Stimulated activated CD4-positive, alpha-beta T cell treated with anti-CD3 and anti-CD28 coated beads, Interleukin-4, amount 100 ng/mL, for 24 hours (primary cell): Measurements from ENCODE around the gene ASIC2.

Source experiments
- DNase-seq: peaks from one replicate; pipeline ENCODE4 v3.0.0-alpha.2; 2020

Gene ASIC2

DNA sequence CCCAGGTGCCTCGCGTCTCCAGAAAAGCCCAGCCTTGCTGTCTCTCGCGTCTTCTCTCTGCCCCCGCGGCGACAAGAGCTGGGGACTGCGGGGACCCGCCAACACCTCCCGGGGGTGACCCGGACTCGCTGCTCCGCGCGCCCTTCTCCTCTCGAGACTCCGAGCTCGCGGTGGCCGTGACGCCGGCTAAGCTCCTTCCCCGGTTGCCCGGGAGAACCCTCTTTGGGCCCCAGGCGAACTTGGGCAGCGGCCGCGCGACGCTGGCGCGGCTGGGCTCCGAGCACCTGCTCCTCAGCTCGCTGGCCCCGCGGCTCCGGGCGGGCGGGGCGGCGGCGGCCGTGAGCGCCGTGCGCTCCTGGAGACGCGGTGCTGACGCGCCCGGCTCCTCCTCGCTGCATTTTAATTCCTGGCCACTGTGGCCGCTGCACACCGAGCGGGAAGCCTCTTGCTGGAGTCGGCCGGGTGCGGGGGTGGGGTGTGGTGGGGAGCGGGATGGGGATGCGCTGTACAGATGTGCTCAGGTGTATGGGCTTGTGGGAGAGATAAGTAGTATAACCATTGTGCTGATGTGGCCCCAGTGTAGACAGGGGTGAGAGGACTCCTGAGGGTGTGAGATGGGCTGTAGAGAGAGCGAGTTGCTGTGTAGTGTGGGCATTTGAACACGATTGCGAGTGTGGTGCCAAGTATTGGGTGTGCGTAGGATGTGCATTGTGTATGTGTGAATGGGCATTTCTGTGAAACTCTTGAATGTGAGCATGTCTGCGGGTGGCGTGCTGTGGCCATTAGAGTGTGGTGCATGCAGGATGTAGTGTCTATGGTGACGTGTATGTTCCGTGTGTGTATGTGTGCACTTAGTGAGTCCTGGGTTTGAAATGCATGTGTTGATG is at the start of gene ASIC2:
TSS of gene ASIC2 (minus strand) at position 315 of the 887 bp plus-strand sequence.
- DNase-seq = no peak

- DNase-seq = no peak
These were observed 48.9 kb upstream of the ASIC2 start for GRCh38 chr17:33342025-33342424.

GRCh38 chr17:33338242-33338641 is 45.1 kb upstream of the ASIC2 start:
- DNase-seq = no peak

- no peak for DNase-seq
These were observed 42.5 kb upstream of the ASIC2 start for GRCh38 chr17:33335491-33336173.

- no peak for DNase-seq
These were observed 41.6 kb upstream of the ASIC2 start for GRCh38 chr17:33334703-33335102.

GRCh38 chr17:33330877-33331276 is 37.8 kb upstream of the ASIC2 start:
- DNase-seq = no peak

- DNase-seq = no peak
These were observed 35.0 kb upstream of the ASIC2 start for GRCh38 chr17:33328129-33328528.

GRCh38 chr17:33324736-33325135 is 31.6 kb upstream of the ASIC2 start:
- DNase-seq = no peak

DNA sequence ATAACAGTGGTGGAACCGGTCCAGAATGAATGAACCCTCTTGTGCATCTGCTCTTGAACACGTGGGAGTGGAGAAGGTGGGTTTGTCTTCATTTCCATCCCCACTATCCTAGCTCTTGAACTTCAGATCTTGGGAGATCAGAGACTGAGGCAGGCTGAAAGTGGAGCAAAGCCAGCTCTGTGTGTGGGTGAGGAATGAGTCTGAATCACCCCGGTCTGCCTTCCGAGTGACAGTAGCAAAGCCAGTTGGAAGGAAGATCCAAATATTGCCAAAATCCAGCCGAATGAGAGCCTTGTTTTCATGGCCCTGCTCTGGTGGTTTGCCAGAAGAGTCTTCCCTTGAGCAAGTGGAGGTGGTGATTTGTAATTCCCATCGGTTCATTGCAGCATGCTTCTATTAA is 29.0 kb upstream of the ASIC2 start:
- DNase-seq = no peak

DNA sequence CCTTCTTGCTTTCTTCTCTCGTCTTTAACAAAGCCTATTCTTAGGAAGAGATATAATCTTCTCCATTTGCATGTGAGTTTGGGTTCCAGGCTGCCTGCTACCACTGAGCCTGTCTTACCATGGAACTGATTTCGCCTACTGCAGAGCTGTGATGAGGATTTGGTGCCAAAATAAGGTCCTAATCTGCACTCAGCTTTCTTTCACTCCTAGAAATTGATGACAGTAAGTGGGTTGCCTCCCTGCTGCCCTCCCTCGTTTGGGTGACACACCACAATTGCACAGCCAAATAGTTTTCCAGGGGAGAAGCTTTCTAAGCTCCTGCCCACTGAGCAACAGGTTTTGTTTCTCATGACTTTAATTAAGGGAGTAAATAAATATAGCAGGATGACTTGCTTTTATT is 25.1 kb upstream of the ASIC2 start:
- no peak for DNase-seq

DNA sequence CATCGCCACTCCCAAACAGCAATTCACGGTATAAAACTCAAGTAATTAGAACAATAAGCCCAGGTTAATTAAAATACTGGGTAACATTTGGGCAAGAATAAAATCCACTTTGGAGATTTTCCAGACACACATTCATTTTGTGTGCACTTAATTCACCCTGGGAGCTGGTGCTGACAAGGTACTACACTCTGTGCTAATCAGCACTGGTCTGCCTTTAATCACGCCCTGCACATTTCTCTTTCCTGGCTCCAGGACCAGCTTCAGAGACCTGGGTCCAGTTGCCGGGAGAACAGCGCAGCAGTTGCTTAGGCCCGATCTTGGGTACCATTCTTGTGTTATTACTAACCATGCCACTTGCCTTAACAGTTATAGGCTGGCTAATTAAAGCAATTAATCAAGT is 23.7 kb upstream of the ASIC2 start:
- no peak for DNase-seq

DNA sequence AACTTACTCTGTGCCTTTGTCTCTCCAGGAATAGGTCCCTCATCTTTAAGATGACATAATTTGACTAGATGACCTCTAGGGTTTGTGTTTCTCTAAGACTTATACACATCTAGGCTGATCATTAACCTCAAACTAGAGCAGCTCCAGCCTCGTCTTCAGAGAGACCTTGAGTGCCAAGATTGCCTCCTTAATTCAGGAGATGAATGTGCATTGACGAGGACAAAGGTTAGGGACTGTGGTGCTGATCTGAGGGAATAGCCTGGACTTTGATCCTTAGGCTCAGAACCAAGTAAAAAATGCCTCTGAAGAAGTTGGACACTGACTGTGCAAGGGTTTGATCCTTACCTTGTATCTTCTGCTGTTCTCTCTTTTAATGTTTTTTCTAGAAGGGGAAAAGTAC is 17.2 kb upstream of the ASIC2 start:
- no peak for DNase-seq

- DNase-seq = no peak
These were observed 10.2 kb upstream of the ASIC2 start for GRCh38 chr17:33303254-33303653.

- DNase-seq = no peak
These were observed 9.3 kb upstream of the ASIC2 start for GRCh38 chr17:33302394-33302793.

GRCh38 chr17:33300241-33300640 is 7.1 kb upstream of the ASIC2 start:
- no peak for DNase-seq

DNA sequence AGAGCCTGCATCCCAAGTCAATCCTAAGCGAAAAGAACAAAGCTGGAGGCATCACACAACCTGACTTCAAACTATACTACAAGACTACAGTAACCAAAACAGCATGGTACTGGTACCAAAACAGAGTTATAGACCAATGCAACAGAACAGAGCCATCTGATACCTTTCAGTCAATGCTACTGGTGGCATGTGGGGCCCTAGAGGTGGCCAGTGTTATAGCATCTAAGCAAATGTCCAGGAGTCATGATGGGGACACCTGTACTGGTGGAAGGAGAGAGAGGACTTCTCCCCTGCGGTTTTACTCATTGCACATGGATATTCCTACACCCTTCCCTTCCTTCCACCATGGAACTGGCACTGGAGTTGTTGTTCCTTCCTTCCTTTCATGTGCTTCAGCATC is 6.0 kb upstream of the ASIC2 start:
- no peak for DNase-seq

- no peak for DNase-seq
These were observed 4.5 kb upstream of the ASIC2 start for GRCh38 chr17:33297643-33298042.

DNA sequence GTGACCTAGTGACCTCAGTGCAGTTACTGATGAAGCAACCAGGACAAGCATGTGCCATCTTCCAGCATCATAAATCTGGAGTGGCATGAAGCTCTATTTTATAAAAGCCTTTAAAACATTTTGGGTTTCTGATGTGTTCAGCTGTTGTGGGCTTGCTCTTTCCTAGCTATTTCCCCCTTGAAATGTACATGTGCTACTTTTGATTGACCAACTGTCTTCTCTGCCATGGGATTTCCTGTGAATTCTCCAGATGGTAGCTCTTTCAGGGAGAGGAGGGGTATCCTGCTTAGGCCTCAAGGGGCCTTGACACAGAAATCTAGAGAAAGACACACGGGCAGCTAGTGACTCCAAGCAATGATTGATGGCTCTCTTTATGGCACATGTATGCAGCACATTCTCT is 1.9 kb upstream of the ASIC2 start:
- DNase-seq = no peak

DNA sequence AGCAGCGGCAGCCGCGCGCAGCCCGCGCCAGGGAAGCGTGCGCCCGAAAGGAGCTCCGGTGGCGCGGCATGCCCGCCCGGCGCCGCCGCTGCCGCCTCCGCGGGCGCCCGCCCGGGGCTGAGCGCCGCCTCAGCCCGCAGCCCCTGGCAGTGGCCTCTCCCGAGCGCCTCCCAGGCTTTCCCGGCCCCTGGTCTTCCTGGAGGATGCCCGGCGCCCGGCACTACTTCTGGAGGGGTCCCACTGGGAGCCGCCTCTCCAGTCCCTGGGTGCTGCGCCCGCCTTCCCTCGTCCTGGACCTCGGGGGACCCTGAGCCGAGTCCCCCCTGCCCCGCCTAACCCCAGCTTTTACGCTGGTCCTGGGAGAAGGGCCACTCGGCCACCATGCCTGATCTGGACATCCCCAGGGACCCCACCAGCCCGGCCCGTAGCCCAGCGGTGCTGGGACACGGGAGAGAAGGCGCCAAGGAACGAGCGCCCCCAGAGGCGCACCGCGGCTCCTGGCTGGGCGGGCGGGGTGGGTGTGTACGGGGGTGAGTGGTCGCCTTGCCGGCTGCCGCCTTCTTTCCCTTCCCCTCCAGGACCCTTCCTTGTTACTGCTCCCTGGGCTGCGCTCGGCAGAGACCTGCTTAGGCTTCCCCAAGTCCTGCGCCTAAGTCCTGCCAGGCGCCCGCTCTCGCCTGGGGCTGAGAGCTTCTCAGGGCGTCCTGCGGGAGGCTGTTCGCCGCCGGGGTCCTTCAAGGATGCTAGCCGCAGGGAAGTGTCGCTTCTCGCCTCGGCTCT is 704 bp downstream of the ASIC2 start:
- no peak for DNase-seq

DNA sequence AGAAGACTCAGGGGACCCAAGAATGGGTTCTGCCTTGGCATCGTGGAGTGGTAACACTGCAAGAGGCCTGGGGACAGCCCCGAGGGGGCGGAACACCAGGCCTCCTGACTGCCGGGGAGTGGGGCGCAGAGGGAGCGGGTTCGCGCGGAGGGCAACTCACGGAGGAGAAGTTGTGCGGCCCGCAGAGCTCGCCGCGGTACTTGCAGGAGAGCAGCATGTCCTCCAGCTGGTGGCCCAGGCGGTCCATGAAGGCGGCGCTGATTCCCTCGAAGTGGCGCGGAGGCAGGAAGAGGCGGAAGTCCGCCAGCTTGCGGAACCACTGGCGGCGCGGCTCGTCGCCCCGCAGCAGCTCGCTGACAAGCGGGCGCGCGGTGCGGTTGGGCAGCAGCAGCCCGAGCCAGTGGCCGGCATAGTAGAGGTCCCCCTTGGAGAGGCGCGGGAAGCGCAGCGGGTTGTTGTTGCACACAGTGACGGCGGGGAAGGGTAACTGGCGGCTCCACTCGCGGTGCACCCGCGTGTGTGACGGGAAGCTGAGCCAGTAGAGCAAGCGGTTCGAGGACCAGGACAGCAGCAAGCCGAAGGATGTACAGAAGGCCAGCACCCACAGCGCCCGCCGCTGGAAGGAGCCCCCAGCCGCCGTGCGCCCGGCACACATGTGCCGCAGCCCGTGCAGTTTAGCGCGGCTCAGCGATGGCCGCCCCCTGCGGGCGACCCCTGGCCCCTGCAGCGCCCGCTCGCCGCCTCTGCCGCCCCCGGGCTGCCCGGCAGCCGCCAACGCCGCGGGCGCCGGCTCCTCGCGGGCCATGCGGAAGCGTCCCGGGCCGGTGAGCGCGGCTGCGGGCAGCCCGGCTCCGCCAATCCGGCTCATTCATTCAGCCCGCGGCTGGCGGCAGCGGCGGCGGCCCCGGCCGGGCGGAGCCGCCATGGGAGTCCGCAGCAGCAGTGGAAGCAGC is 1.6 kb downstream of the ASIC2 start:
- no peak for DNase-seq

DNA sequence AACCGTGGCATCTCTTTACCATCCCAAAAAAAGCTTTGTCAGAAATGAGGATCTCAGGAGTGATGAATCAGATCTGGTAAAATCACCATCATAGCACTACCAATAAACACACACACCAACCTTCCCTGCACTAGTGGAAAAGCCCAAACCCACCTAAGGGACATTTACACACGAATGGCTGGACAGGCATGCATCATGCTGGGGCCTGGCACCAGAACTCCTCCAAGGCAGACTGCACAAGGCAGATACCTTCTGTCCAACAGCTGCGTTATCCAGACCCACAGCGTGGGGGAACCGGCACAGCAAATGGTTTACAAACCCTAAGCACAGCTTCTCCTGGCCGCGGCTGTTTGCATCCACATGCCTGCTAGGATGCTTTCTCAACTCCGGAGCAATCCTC is 2.8 kb downstream of the ASIC2 start:
- no peak for DNase-seq

DNA sequence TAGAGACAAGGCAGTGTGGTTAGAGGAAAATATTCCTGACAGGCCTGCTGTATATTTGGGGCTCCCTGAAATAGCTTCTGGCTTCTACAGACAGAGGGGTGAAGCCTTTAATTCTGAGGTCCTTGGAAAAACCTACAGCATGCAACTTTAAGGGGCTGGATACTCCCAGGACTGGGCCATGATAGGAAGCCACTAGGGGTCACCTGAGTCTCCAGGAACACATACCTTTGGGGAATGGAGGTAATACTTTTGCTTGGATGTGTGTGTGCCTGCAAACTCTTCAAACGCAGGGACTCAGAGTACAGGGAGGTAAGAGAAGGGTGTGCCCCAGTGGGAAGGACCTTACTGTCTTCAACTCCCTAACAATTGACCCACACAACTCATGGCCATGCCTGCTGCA is 4.1 kb downstream of the ASIC2 start:
- DNase-seq = no peak
